ENCODE measurements around the gene GNAS-AS1.
A peak's percentile ranks its signal among the peaks of the same experiment; 100 is the strongest.

GNAS-AS1 gene

GRCh38 chr20:58778760-58779159 lies 71.9 kb downstream of the GNAS-AS1 start:
- DNase-seq (ENCODE audit: low read depth), result no peak

DNA sequence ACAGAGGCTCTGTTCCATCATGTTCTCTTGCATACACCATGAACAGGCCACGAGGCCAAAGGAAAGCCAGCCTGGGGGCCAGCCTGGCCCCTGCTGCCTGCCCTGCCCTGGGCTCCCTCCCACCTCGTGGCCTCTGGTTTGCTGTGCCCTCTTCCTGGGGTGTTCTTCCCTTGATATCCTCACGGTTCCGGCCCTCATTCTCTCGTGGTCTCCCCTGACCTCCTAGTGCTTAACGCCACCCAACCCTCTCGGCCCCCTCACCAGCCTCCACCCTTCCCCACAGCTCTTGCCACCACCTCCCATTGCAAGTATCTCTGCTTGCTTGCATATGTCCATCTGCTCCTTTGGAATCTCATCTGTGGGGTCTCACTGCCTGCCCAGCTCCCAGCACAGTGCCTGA lies 73.0 kb downstream of the GNAS-AS1 start:
- no peak for DNase-seq (ENCODE audit: low read depth)

GRCh38 chr20:58776109-58776508 lies 74.6 kb downstream of the GNAS-AS1 start:
- DNase-seq (ENCODE audit: low read depth), result peak; percentile 1

DNA sequence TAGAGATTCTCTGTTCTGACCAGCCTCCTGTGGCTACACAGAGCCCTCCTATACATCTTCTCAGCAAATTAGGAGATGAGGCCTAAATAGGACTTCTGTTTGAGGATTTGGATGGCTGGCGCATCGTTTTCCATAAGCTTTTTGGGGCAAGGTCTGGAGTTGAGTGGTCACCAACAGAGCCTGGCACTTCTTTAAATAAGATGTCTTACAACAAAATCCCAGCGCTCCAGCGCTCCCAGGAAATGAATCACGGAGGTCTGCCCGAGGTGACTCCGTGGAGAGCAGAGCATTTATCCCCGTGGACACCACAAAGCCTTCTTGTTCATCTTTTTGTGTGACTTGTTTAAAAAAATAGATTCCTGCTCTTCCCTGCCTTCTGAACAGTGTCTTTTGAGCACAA lies 75.3 kb downstream of the GNAS-AS1 start:
- no peak for DNase-seq (ENCODE audit: low read depth)

DNA sequence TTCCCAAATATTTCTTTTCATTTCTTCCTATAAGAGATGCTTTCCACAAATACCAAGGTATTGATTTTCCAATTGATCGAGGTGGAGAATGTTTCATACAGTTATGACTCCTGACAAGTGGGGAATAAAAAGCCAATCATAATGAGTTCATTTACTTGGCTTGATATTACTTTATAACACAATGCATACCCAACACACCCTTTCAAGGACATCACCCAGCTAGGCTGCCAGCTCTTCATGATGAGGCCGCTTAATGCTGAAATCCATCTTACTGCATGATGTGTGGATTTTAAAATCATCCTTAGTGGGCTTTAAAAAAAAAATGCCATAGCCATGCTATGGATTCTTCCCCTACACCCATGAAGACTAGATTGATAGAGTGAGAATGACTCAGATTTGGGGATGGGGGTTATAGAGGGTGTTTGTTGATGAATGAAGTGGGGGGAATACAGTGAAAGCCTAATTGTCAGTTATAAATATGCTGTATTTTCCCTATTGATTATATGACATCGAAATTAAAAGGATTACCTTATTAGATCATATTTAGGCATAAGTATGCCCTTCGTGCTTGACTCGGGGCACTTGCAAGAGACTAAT lies 75.9 kb downstream of the GNAS-AS1 start:
- DNase-seq (ENCODE audit: low read depth), result no peak

GRCh38 chr20:58774214-58774613 lies 76.5 kb downstream of the GNAS-AS1 start:
- DNase-seq (ENCODE audit: low read depth), result no peak

DNA sequence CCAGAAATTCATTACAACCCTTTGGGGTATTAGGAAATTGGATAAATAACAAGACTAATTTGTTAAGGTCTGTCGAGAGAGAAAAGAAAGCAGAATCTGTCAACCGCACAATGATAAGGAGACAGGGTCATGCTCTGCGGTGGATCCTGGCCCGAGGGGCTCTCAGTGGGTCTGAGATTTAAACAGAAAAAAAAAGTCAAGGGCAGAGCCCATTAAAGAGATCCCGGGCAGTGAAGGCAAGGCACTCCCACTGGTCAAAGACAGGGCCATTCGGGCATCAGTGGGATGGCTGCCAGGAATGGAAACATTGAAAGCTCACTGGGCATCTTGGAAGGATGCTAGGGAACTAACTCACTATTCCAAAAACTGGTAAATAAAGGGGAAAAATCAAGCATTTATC lies 77.9 kb downstream of the GNAS-AS1 start:
- no peak for DNase-seq (ENCODE audit: low read depth)

Data from amniotic epithelial cell (primary cell).